Measurements from ENCODE around the gene NXNL1. TPM values are rescaled to one million over a fixed set of nuclear protein-coding genes. Genes with fewer than 3 reads are reported as not detected.
A peak's percentile ranks its signal among the peaks of the same experiment; 100 is the strongest.

NXNL1 gene
- total RNA-seq, 1 experiment from 2014 or later = not detected

- no peaks in the 10 kb centered on the region for H3K27me3 ChIP-seq (ENCODE audit: insufficient read depth, low read length)
- ChIA-PET POLR2A (no interaction called here), CTCF (interaction anchor here (0.9 to 1.3 kb wide), 2 partner anchors 28 to 155 kb away, joined by 3 to 4 read pairs; partner anchors contain the start of gene MVB12A), RAD21 (ENCODE audit: low non-redundant PET in 1 of 2, low total read pairs in 2 of 2, uncharacterized antibody in 2 of 2, unreplicated experiment in 2 of 2) (no interaction called here)
- peak overlapping the region; percentile 71 for H3K9ac ChIP-seq (ENCODE audit: low read length)
- no peaks in the 10 kb centered on the region for H3K9me3 ChIP-seq (ENCODE audit: control insufficient read depth in 1 of 2, insufficient read depth in 1 of 2, low read depth in 1 of 2, low read length in 2 of 2)
- H3K27ac ChIP-seq (ENCODE audit: low read depth, low read length) = peak overlapping the region; percentile 68; the same call in 1 of the 2 replicates
- H3K79me2 ChIP-seq (ENCODE audit: insufficient read depth, low read length) = no peaks in the 10 kb centered on the region
- no peaks in the 10 kb centered on the region for H3K9me2 ChIP-seq (ENCODE audit: insufficient read depth)
- H3K36me3 ChIP-seq (ENCODE audit: control insufficient read depth in 1 of 2, insufficient read depth in 2 of 2, low read length in 2 of 2) = no peaks in the 10 kb centered on the region
- no peaks in the 10 kb centered on the region for H4K20me1 ChIP-seq (ENCODE audit: insufficient read depth)
- ATAC-seq (no peak), DNase-seq (ENCODE audit: low read depth, low spot score) (no peak)
- H2AFZ ChIP-seq (ENCODE audit: low read depth, low read length, poor library complexity, severe bottlenecking) = no peak overlapping the region
- H3K4me2 ChIP-seq (ENCODE audit: low read length) = peak overlapping the region; percentile 91
- no peak for TF ChIP-seq JUND (IDR thresholded peaks at IDR 0.05)
- no peak for TF ChIP-seq MAX (IDR thresholded peaks at IDR 0.05)
- TF ChIP-seq CBX3 (IDR thresholded peaks at IDR 0.05; ENCODE audit: low read depth) = no peak
- TF ChIP-seq ZBTB33 (IDR thresholded peaks at IDR 0.05; ENCODE audit: extremely low read depth, insufficient replicate concordance, low read length) = no peak
- no peak for TF ChIP-seq SIN3A (IDR thresholded peaks at IDR 0.05; ENCODE audit: low read depth)
- no peak for TF ChIP-seq ZFX (IDR thresholded peaks at IDR 0.05)
- no peak for TF ChIP-seq RAD21 (IDR thresholded peaks at IDR 0.05; ENCODE audit: low read depth)
- TF ChIP-seq FOSL1 (IDR thresholded peaks at IDR 0.05; ENCODE audit: low read depth) = no peak
- BruUV-seq (replicated peaks) = no TSS peak
- peaks cover 24 to 43% of the 10 kb centered on the region in 2 experiments for H3K4me1 ChIP-seq (ENCODE audit: control insufficient read depth in 1 of 2, insufficient read depth in 2 of 2, low read length in 2 of 2)
- intact Hi-C loops (cut with micrococcal nuclease) = no loop called here
- peak overlapping the region; percentile 56 to 70 for H3K4me3 ChIP-seq (replicated peaks in 1 of 2; ENCODE audit: low read depth in 1 of 2, low read length in 2 of 2)
Observed at GRCh38 chr19:17447704-17448130, 13.0 kb downstream of the NXNL1 start.

- ChIA-PET RAD21 (ENCODE audit: low non-redundant PET in 1 of 2, low total read pairs in 2 of 2, uncharacterized antibody in 2 of 2, unreplicated experiment in 2 of 2) (no interaction called here), POLR2A (no interaction called here), CTCF (no interaction called here)
- Histone ChIP-seq H3K27ac (ENCODE audit: low read depth, low read length) (no peak overlapping the region), H3K4me2 (ENCODE audit: low read length) (no peak overlapping the region), H2AFZ (ENCODE audit: low read depth, low read length, poor library complexity, severe bottlenecking) (no peak overlapping the region), H3K4me3 (replicated peaks in 1 of 2; ENCODE audit: low read depth in 1 of 2, low read length in 2 of 2) (no peak overlapping the region), H3K79me2 (ENCODE audit: insufficient read depth, low read length) (no peaks in the 10 kb centered on the region), H4K20me1 (ENCODE audit: insufficient read depth) (no peaks in the 10 kb centered on the region), H3K9me3 (ENCODE audit: control insufficient read depth in 1 of 2, insufficient read depth in 1 of 2, low read depth in 1 of 2, low read length in 2 of 2) (no peaks in the 10 kb centered on the region), H3K9ac (ENCODE audit: low read length) (no peak overlapping the region), H3K36me3 (ENCODE audit: control insufficient read depth in 1 of 2, insufficient read depth in 2 of 2, low read length in 2 of 2) (no peaks in the 10 kb centered on the region), H3K4me1 (ENCODE audit: control insufficient read depth in 1 of 2, insufficient read depth in 2 of 2, low read length in 2 of 2) (peaks cover 16 to 25% of the 10 kb centered on the region in 2 experiments), H3K9me2 (ENCODE audit: insufficient read depth) (no peaks in the 10 kb centered on the region), H3K27me3 (ENCODE audit: insufficient read depth, low read length) (no peaks in the 10 kb centered on the region)
- BruUV-seq (replicated peaks) = no TSS peak
- DNase-seq (ENCODE audit: low read depth, low spot score) (no peak), ATAC-seq (no peak)
- intact Hi-C loops (cut with micrococcal nuclease) = no loop called here
- TF ChIP-seq CTCF (IDR thresholded peaks at IDR 0.05 in 2 of 3, conservative IDR thresholded peaks at IDR 0.05 in 1 of 3; ENCODE audit: borderline replicate concordance in 1 of 3, insufficient read depth in 1 of 3, low read depth in 2 of 3, low read length in 2 of 3) = no peak
Observed at GRCh38 chr19:17445526-17446165, 15.1 kb downstream of the NXNL1 start.
